Stomach (tissue), 9 donors: ENCODE data around the gene SPTBN5. TPM values are rescaled to one million over a fixed set of nuclear protein-coding genes. Genes with fewer than 3 reads are reported as not detected.

Source experiments
- DNase-seq, 2 donors: peaks; one replicate each; pipeline versions ENCODE4 v3.0.0 to v3.0.0-alpha.2; 2013 to 2019
- H3K27ac ChIP-seq, 5 donors: fragments of 200-600 bp in 4 of 5; sonication (generic) in 4 of 5; one replicate each; pipeline ENCODE4 v1.5.1; 2013 to 2019; ENCODE audit warnings: mild to moderate bottlenecking in 1 of 5, moderate library complexity in 1 of 5
- H3K27me3 ChIP-seq, 3 donors: fragments of 200-600 bp; sonication (generic); one replicate each; pipeline ENCODE4 v1.5.1; 2017 to 2019; ENCODE audit warnings: mixed run types in 1 of 3
- H3K36me3 ChIP-seq, 4 donors: fragments of 200-600 bp; sonication (generic); 1 replicate in 3 of 4; 2 replicates in 1 of 4; pipeline ENCODE4 v1.5.1; 2016 to 2019
- H3K4me1 ChIP-seq, 4 donors: fragments of 200-600 bp; sonication (generic); one replicate each; pipeline ENCODE4 v1.5.1; 2016 to 2019
- H3K4me3 ChIP-seq, 4 donors: fragments of 200-600 bp; sonication (generic) in 3 of 4; one replicate each; pipeline ENCODE4 v1.5.1; 2016 to 2019; ENCODE audit warnings: mild to moderate bottlenecking in 1 of 4
- H3K9me3 ChIP-seq, 4 donors: fragments of 200-600 bp; sonication (generic); one replicate each; pipeline ENCODE4 v1.5.1; 2016 to 2019
- CTCF ChIP-seq, 7 experiments: fragments of 450-650 bp in 4 of 7; fragments of 200-600 bp in 3 of 7; sonication (generic) in 3 of 7; IDR thresholded peaks; one replicate each; pipeline ENCODE4 v1.5.1; 2016 to 2019; ENCODE audit warnings: antibody characterized with exemption in 7 of 7, control low read depth in 2 of 7, mild to moderate bottlenecking in 1 of 7
- EP300 ChIP-seq: sonication (generic); formaldehyde crosslinking; IDR thresholded peaks from one replicate; pipeline ENCODE4 v1.6.1; 2017; ENCODE audit warnings: antibody characterized with exemption
- POLR2A ChIP-seq, 4 donors: fragments of 450-650 bp; IDR thresholded peaks; one replicate each; pipeline ENCODE4 v1.6.1; 2016; ENCODE audit warnings: antibody characterized with exemption in 4 of 4, control low read depth in 2 of 4, mild to moderate bottlenecking in 1 of 4, moderate library complexity in 1 of 4
- POLR2AphosphoS5 ChIP-seq, 3 donors: sonication (generic); formaldehyde crosslinking; IDR thresholded peaks; one replicate each; pipeline ENCODE4 v1.6.1; 2016; ENCODE audit warnings: antibody characterized with exemption in 3 of 3
- WGBS, 5 donors: extraction: QIAGEN DNeasy Blood & Tissue Kit in 3 of 5; methylation state at CpG; one replicate each; pipeline versions ENCODE4 v1.1.5 to v1.1.7; 2013 to 2018; 5-methylcytosine and 5-hydroxymethylcytosine counted together
- intact Hi-C: fragments of 100-400 bp; cut with DNase I; formaldehyde crosslinking; loops from one replicate; pipeline ENCODE4 v1.15.1; 2023; ENCODE audit warnings: low total_unique reads
- polyA plus RNA-seq, 3 donors: library from polyadenylated mRNA; stranded (reverse); fragments of 200-250 nt; gene quantifications; one replicate each; pipeline ENCODE4 v1.2.3, GENCODE V29; 2013
- total RNA-seq, 5 donors: library from RNA; depleted of rRNA; stranded (reverse); fragments of >200 nt; gene quantifications; one replicate each; pipeline versions ENCODE4 v1.1.0 to v1.2.3, GENCODE V29; 2014 to 2016
- donor health status: healthy with polysubstance abuse.
- donor health status: Bipolar disorder and iron deficiency.
- donor health status: healthy.

Gene SPTBN5
- total and polyA plus RNA-seq, 8 donors: 0.29 to 4.9 (median 2.6) TPM; not detected in 1

- intact Hi-C loops: no loop called here
- TF ChIP-seq EP300: no peak
- Histone ChIP-seq H3K27me3 (peaks cover 0 to 7% (median 3%) of the 10 kb centered on the region in 3 donors), H3K9me3 (no peaks in the 10 kb centered on the region), H3K4me3 (no peak overlapping the region), H3K36me3 (peaks cover 46 to 71% (median 69%) of the 10 kb centered on the region in 4 donors), H3K27ac (no peak overlapping the region), H3K4me1 (peaks cover 0 to 9% (median 5%) of the 10 kb centered on the region in 4 donors)
- no peak for DNase-seq
- 86 to 93% (median 90%) methylated on average over 9 to 14 of the region's 14 CpGs for WGBS, 5 donors
Measured at GRCh38 chr15:41847206-41847605, 46.6 kb downstream of the SPTBN5 start.

DNA sequence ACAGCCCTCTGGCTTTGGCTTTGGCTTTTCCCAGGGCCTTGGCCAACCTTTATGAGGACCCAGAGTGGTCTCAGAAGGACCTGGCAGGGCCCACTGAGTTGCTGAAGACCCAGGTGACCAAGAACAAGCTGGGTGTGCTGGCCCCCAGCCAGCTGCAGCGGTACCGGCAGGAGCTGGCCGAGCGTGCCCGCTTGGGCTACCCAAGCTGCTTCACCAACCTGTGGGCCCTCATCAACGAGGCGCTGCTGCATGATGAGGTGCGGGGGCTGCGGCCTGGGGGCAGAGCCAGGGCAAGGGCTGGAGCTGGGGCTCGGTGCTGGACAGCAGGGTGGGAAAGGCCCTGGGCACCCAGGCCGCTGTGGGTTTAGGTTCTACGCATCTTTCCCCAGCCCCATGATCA is 49.0 kb downstream of the SPTBN5 start:
- no peak for DNase-seq
- peaks cover 59 to 93% (median 92%) of the 10 kb centered on the region in 4 donors for H3K36me3 ChIP-seq
- no peak overlapping the region for H3K27ac ChIP-seq
- H3K27me3 ChIP-seq: no peaks in the 10 kb centered on the region
- 81 to 96% (median 88%) methylated on average over 7 to 12 of the region's 12 CpGs for WGBS, 5 donors
- no peak overlapping the region for H3K4me3 ChIP-seq
- TF ChIP-seq EP300: no peak
- no peak for TF ChIP-seq POLR2AphosphoS5 (IDR thresholded peaks at IDR 0.05)
- TF ChIP-seq POLR2A (IDR thresholded peaks at IDR 0.05): no peak
- no peak for TF ChIP-seq CTCF (IDR thresholded peaks at IDR 0.05)
- intact Hi-C loops: no loop called here
- peaks cover 0 to 6% (median 5%) of the 10 kb centered on the region in 4 donors for H3K4me1 ChIP-seq
- no peaks in the 10 kb centered on the region for H3K9me3 ChIP-seq

DNA sequence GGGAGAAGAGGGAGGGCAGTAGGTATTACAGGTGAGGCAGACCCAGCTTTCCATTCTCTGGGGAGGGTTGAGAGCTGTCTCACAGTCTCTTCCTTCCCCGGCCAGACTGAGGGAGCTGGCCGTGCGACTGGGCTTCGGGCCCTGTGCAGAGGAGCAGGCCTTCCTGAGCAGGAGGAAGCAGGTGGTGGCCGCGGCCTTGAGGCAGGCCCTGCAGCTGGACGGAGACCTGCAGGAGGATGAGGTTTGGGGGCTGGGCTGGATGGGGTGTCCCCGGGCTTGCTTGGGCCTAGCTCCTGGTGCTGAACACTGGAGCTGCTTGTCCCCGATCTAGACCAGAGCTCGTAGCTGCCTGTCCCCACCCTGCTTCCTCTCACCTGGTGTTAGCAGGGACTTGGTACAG is 50.3 kb downstream of the SPTBN5 start:
- H3K27me3 ChIP-seq: no peaks in the 10 kb centered on the region
- H3K9me3 ChIP-seq: no peaks in the 10 kb centered on the region
- DNase-seq: no peak
- TF ChIP-seq POLR2AphosphoS5 (IDR thresholded peaks at IDR 0.05): no peak
- no peak for TF ChIP-seq EP300
- TF ChIP-seq POLR2A (IDR thresholded peaks at IDR 0.05): no peak
- TF ChIP-seq CTCF (IDR thresholded peaks at IDR 0.05): no peak
- WGBS, 5 donors: 79 to 100% (median 85%) methylated on average over 4 to 10 of the region's 10 CpGs
- no peak overlapping the region for H3K4me3 ChIP-seq
- intact Hi-C loops: no loop called here
- peaks cover 58 to 86% (median 85%) of the 10 kb centered on the region in 4 donors for H3K36me3 ChIP-seq
- H3K4me1 ChIP-seq: peaks cover 0 to 8% (median 6%) of the 10 kb centered on the region in 4 donors
- no peak overlapping the region for H3K27ac ChIP-seq

DNA sequence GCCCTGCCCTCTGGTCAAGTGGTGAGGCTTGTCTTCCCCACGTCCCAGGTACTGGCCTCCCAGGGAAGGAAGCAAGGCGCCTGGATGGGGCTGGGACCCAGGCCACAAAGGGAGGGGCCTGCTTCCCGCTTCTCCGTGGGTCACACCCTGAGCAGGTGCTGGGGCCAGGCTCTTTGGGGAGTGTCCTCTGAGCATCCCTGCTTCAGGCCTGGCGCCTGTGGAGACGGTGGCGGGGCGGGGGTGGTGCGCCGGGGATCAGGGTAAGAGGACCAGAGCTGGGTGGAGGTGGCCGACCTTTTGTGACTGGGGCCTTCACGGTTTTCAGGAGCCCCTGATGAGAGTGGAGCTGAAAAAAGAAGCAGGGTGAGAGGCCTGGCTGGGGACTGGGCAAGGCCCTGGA is 51.6 kb downstream of the SPTBN5 start:
- no peak for TF ChIP-seq POLR2A (IDR thresholded peaks at IDR 0.05)
- no peaks in the 10 kb centered on the region for H3K27me3 ChIP-seq
- peaks cover 0 to 15% (median 11%) of the 10 kb centered on the region in 4 donors for H3K4me1 ChIP-seq
- WGBS, 5 donors: 62 to 81% (median 69%) methylated on average over 9 to 12 of the region's 12 CpGs
- H3K9me3 ChIP-seq: no peaks in the 10 kb centered on the region
- no peak overlapping the region for H3K4me3 ChIP-seq
- DNase-seq: no peak
- H3K36me3 ChIP-seq: peaks cover 45 to 79% (median 76%) of the 10 kb centered on the region in 4 donors
- no peak overlapping the region for H3K27ac ChIP-seq
- intact Hi-C loops: no loop called here

GRCh38 chr15:41841131-41841530 is 52.7 kb downstream of the SPTBN5 start:
- 90 to 94% (median 91%) methylated on average over 4 to 10 of the region's 10 CpGs for WGBS, 5 donors
- DNase-seq: no peak
- Histone ChIP-seq H3K27me3 (no peaks in the 10 kb centered on the region), H3K4me1 (peaks cover 0 to 15% (median 11%) of the 10 kb centered on the region in 4 donors), H3K27ac (no peak overlapping the region), H3K36me3 (peaks cover 34 to 79% (median 75%) of the 10 kb centered on the region in 4 donors), H3K9me3 (no peaks in the 10 kb centered on the region), H3K4me3 (no peak overlapping the region)
- no peak for TF ChIP-seq POLR2A (IDR thresholded peaks at IDR 0.05)
- TF ChIP-seq POLR2AphosphoS5 (IDR thresholded peaks at IDR 0.05): no peak
- no peak for TF ChIP-seq EP300
- intact Hi-C loops: no loop called here

DNA sequence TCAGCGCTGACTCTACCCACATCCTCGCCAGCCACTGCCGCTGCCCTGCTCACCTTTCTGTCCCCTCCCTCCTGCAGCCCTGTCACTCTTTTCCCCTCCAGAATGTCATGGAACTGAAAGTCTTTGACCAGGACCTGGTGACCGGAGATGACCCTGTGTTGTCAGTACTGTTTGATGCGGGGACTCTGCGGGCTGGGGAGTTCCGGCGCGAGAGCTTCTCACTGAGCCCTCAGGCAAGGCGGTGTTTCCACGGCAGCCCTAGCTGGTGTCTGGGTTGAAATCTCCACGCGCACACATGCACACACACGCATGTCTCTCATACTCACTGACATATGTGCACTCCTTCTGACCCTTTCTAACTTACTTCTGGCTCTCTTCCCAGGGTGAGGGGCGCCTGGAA is 53.2 kb downstream of the SPTBN5 start:
- H3K27me3 ChIP-seq: no peaks in the 10 kb centered on the region
- peaks cover 30 to 79% (median 74%) of the 10 kb centered on the region in 4 donors for H3K36me3 ChIP-seq

More for the DNA sequence above, 53.2 kb downstream of the SPTBN5 start:
- no peak for DNase-seq
- intact Hi-C loops: no loop called here
- Histone ChIP-seq H3K4me1 (peaks cover 0 to 15% (median 11%) of the 10 kb centered on the region in 4 donors), H3K27ac (no peak overlapping the region), H3K9me3 (no peaks in the 10 kb centered on the region), H3K4me3 (no peak overlapping the region)
- 93 to 98% (median 96%) methylated on average over 15 of the region's 15 CpGs for whole genome bisulfite sequencing, 5 donors
- TF ChIP-seq CTCF (IDR thresholded peaks at IDR 0.05) (no peak), POLR2A (IDR thresholded peaks at IDR 0.05) (no peak), POLR2AphosphoS5 (IDR thresholded peaks at IDR 0.05) (no peak), EP300 (no peak)
